Upper lobe of left lung (tissue), 6 donors: ENCODE results near the gene ATXN7. TPM values are rescaled to one million over a fixed set of nuclear protein-coding genes. Genes with fewer than 3 reads are reported as not detected.

ENCODE experiments used
- ATAC-seq, 2 donors: fragments of 200-7000 bp; cut with Tn5 transposase; one replicate each; pipeline ENCODE4 v1.9.1; 2022; ENCODE audit warnings: mild to moderate bottlenecking in 2 of 2, moderate library complexity in 2 of 2; ENCODE audit not compliant: low FRiP score in 2 of 2
- DNase-seq, 2 donors: peaks; one replicate each; pipeline ENCODE4 v3.0.0-alpha.2; 2019 to 2020
- H3K27ac ChIP-seq, 4 donors: fragments of 200-600 bp; sonication (generic); one replicate each; pipeline ENCODE4 v1.5.1; 2016 to 2019
- H3K27me3 ChIP-seq, 4 donors: fragments of 200-600 bp; sonication (generic); one replicate each; pipeline ENCODE4 v1.5.1; 2017 to 2019
- H3K36me3 ChIP-seq, 4 donors: fragments of 200-600 bp; sonication (generic); one replicate each; pipeline ENCODE4 v1.5.1; 2016 to 2019
- H3K4me1 ChIP-seq, 4 donors: fragments of 200-600 bp; sonication (generic); one replicate each; pipeline ENCODE4 v1.5.1; 2018 to 2019
- H3K4me3 ChIP-seq, 4 donors: fragments of 200-600 bp; sonication (generic); one replicate each; pipeline ENCODE4 v1.5.1; 2017 to 2019; ENCODE audit warnings: mild to moderate bottlenecking in 2 of 4, moderate library complexity in 1 of 4
- H3K9me3 ChIP-seq, 4 donors: fragments of 200-600 bp; sonication (generic); one replicate each; pipeline ENCODE4 v1.5.1; 2018 to 2019
- CTCF ChIP-seq, 6 experiments: fragments of 450-650 bp in 4 of 6; fragments of 200-600 bp in 2 of 6; sonication (generic) in 2 of 6; IDR thresholded peaks; one replicate each; pipeline ENCODE4 v1.5.1; 2016 to 2019; ENCODE audit warnings: antibody characterized with exemption in 6 of 6
- EP300 ChIP-seq, 4 donors: sonication (generic); formaldehyde crosslinking; IDR thresholded peaks; one replicate each; pipeline ENCODE4 v1.5.1; 2017; ENCODE audit warnings: antibody characterized with exemption in 4 of 4, control low read depth in 2 of 4
- POLR2A ChIP-seq, 4 donors: fragments of 450-650 bp; IDR thresholded peaks; one replicate each; pipeline ENCODE4 v1.5.1; 2016 to 2017; ENCODE audit warnings: antibody characterized with exemption in 4 of 4, mild to moderate bottlenecking in 2 of 4
- POLR2AphosphoS5 ChIP-seq, 2 donors: sonication (generic); formaldehyde crosslinking; IDR thresholded peaks; one replicate each; pipeline ENCODE4 v1.5.1; 2017; ENCODE audit warnings: antibody characterized with exemption in 2 of 2
- WGBS, 2 donors: methylation state at CpG; one replicate each; pipeline ENCODE4 v1.1.5; 2017 to 2018; 5-methylcytosine and 5-hydroxymethylcytosine counted together
- total RNA-seq, 6 donors: library from RNA; depleted of rRNA in 4 of 6; stranded (reverse); fragments of >200 nt in 4 of 6; gene quantifications; one replicate each; pipeline versions ENCODE4 v1.1.0 to v1.2.1, GENCODE V29; 2016 to 2021
- donor health status: DM: no; HTN: no; CAD: no; lungs with moderate emphysema.
- donor health status: DM: no; HTN: yes; CAD: no; lungs with severe emphysema.

ATXN7 gene
- total RNA-seq, 6 donors from 2014 or later = 29.5 to 83.8 (median 42.3) TPM

- Histone ChIP-seq H3K27me3 (no peaks in the 10 kb centered on the region), H3K9me3 (no peaks in the 10 kb centered on the region), H3K36me3 (peaks cover 0 to 45% (median 9%) of the 10 kb centered on the region in 4 donors), H3K4me1 (peaks cover 42 to 64% (median 47%) of the 10 kb centered on the region in 4 donors), H3K27ac (peak overlapping the region; percentile 17 to 67 (median 24)), H3K4me3 (no peak overlapping the region)
- ATAC-seq (no peak), DNase-seq (no peak)
- TF ChIP-seq EP300 (IDR thresholded peaks at IDR 0.05) (no peak), CTCF (IDR thresholded peaks at IDR 0.05) (no peak), POLR2A (IDR thresholded peaks at IDR 0.05) (no peak), POLR2AphosphoS5 (IDR thresholded peaks at IDR 0.05) (no peak)
- 75 to 81% methylated on average over 2 of the region's 2 CpGs for WGBS, 2 donors
Measured at GRCh38 chr3:63980019-63980418, 116.4 kb downstream of the ATXN7 start.

GRCh38 chr3:63980830-63981498 lies 117.3 kb downstream of the ATXN7 start:
- Histone ChIP-seq H3K27ac (peak overlapping the region; percentile 1 to 67 (median 30)), H3K27me3 (no peaks in the 10 kb centered on the region), H3K36me3 (peaks cover 0 to 54% (median 9%) of the 10 kb centered on the region in 4 donors), H3K4me3 (no peak overlapping the region), H3K9me3 (no peaks in the 10 kb centered on the region), H3K4me1 (peaks cover 34 to 54% (median 38%) of the 10 kb centered on the region in 4 donors)
- DNase-seq (no peak), ATAC-seq (peak in 1 of 2 donors; percentile 50)
- TF ChIP-seq POLR2A (IDR thresholded peaks at IDR 0.05) (no peak), EP300 (IDR thresholded peaks at IDR 0.05) (no peak), POLR2AphosphoS5 (IDR thresholded peaks at IDR 0.05) (no peak), CTCF (IDR thresholded peaks at IDR 0.05) (no peak)
- 87 to 89% methylated on average over 3 to 8 of the region's 8 CpGs for WGBS, 2 donors

GRCh38 chr3:63981980-63982379 lies 118.3 kb downstream of the ATXN7 start:
- Histone ChIP-seq H3K36me3 (peaks cover 0 to 57% (median 9%) of the 10 kb centered on the region in 4 donors), H3K27me3 (no peaks in the 10 kb centered on the region), H3K4me3 (no peak overlapping the region), H3K9me3 (no peaks in the 10 kb centered on the region), H3K4me1 (peaks cover 24 to 44% (median 29%) of the 10 kb centered on the region in 4 donors), H3K27ac (peak overlapping the region in 3 of 4 donors; percentile 24 to 39 (median 30))
- ATAC-seq = no peak
- TF ChIP-seq CTCF (IDR thresholded peaks at IDR 0.05) (no peak), POLR2A (IDR thresholded peaks at IDR 0.05) (no peak), POLR2AphosphoS5 (IDR thresholded peaks at IDR 0.05) (no peak), EP300 (IDR thresholded peaks at IDR 0.05) (no peak)
- 76 to 84% methylated on average over 4 of the region's 4 CpGs for WGBS, 2 donors
- DNase-seq = no peak

GRCh38 chr3:63984391-63984790 lies 120.7 kb downstream of the ATXN7 start:
- H3K27ac ChIP-seq = no peak overlapping the region
- peaks cover 1 to 29% (median 8%) of the 10 kb centered on the region in 4 donors for H3K4me1 ChIP-seq
- H3K4me3 ChIP-seq = no peak overlapping the region
- TF ChIP-seq CTCF (IDR thresholded peaks at IDR 0.05) (no peak), POLR2AphosphoS5 (IDR thresholded peaks at IDR 0.05) (no peak), POLR2A (IDR thresholded peaks at IDR 0.05) (no peak), EP300 (IDR thresholded peaks at IDR 0.05) (no peak)
- no peak for DNase-seq
- ATAC-seq = no peak
- H3K9me3 ChIP-seq = no peaks in the 10 kb centered on the region
- peaks cover 15 to 80% (median 25%) of the 10 kb centered on the region in 4 donors for H3K36me3 ChIP-seq
- 94 to 99% methylated on average over 3 of the region's 3 CpGs for WGBS, 2 donors
- H3K27me3 ChIP-seq = no peaks in the 10 kb centered on the region
